IMR-90 (cell line): Measurements from ENCODE around the gene RAI1. TPM values are rescaled to one million over a fixed set of nuclear protein-coding genes. Genes with fewer than 3 reads are reported as not detected.

Source experiments
- ATAC-seq: fragments of 200-7000 bp; cut with Tn5 transposase; 2 replicates; pipeline ENCODE4 v1.9.1; 2020; ENCODE audit warnings: low read depth, mild to moderate bottlenecking, moderate library complexity
- BruUV-seq: library from RNA; stranded (reverse); fragments of 400-500 nt; replicated peaks from 2 replicates; lab custom pipeline; 2021; lab: Mats Ljungman, UMichigan
- CTCF ChIA-PET: fragments of 300-600 bp; formaldehyde crosslinking; extraction: SDS; loops from one replicate; lab custom pipeline; 2021; ENCODE audit warnings: antibody characterized with exemption; lab: Yijun Ruan, JAX
- POLR2A ChIA-PET: fragments of 300-600 bp; sonication (Branson Sonifier 250); formaldehyde crosslinking; loops from one replicate; lab custom pipeline; 2022; ENCODE audit warnings: antibody characterized with exemption; ENCODE audit not compliant: unreplicated experiment; lab: Charles Lee
- DNase-seq: peaks from one replicate; pipeline ENCODE4 v3.0.0; 2013
- H2AFZ ChIP-seq: replicated peaks from 2 replicates; pipeline ENCODE3; 2013; ENCODE audit warnings: low read length, mild to moderate bottlenecking; ENCODE audit not compliant: poor library complexity
- H2AK5ac ChIP-seq: 2 replicates; pipeline ENCODE4 v1.6.1; 2013; ENCODE audit warnings: low read depth, low read length, inconsistent platforms
- H2AK9ac ChIP-seq: replicated peaks from 2 replicates; pipeline ENCODE3; 2013; ENCODE audit warnings: mild to moderate bottlenecking, low read depth, low read length, moderate library complexity; ENCODE audit not compliant: poor library complexity
- H2BK120ac ChIP-seq: 2 replicates; pipeline ENCODE4 v1.6.1; 2013; ENCODE audit warnings: low read depth, low read length, inconsistent platforms
- H2BK15ac ChIP-seq: 3 replicates; pipeline ENCODE4 v1.6.1; 2013; ENCODE audit warnings: low read depth, low read length, inconsistent platforms
- H2BK20ac ChIP-seq: 2 replicates; pipeline ENCODE4 v1.6.1; 2013; ENCODE audit warnings: low read depth, mild to moderate bottlenecking, inconsistent platforms, low read length, moderate library complexity
- H2BK5ac ChIP-seq: 2 replicates; pipeline ENCODE4 v1.6.1; 2013; ENCODE audit warnings: mild to moderate bottlenecking, low read depth, low read length, inconsistent platforms; ENCODE audit not compliant: poor library complexity, severe bottlenecking
- H3K14ac ChIP-seq: replicated peaks from 2 replicates; pipeline ENCODE4 v1.6.1; 2013; ENCODE audit warnings: low read depth, low read length, inconsistent platforms
- H3K18ac ChIP-seq: 2 replicates; pipeline ENCODE4 v1.6.1; 2013; ENCODE audit warnings: low read depth, low read length, control low read depth
- H3K23ac ChIP-seq: 2 replicates; pipeline ENCODE4 v1.6.1; 2013; ENCODE audit warnings: low read depth, low read length, inconsistent platforms
- H3K27ac ChIP-seq: 2 replicates; pipeline ENCODE4 v1.5.1; 2013; ENCODE audit warnings: mild to moderate bottlenecking, control low read depth, low read length; ENCODE audit not compliant: insufficient read depth
- H3K27me3 ChIP-seq: 2 replicates; pipeline ENCODE4 v1.6.1; 2013; ENCODE audit warnings: low read length; ENCODE audit not compliant: control insufficient read depth, insufficient read depth
- H3K36me3 ChIP-seq: 2 replicates; pipeline ENCODE4 v1.6.1; 2013; ENCODE audit warnings: low read length, mixed read lengths; ENCODE audit not compliant: control insufficient read depth, insufficient read depth
- H3K4ac ChIP-seq: 2 replicates; pipeline ENCODE4 v1.6.1; 2013; ENCODE audit warnings: low read depth, low read length, inconsistent platforms
- H3K4me1 ChIP-seq: 2 replicates; pipeline ENCODE4 v1.6.1; 2013; ENCODE audit warnings: low read length, mixed read lengths; ENCODE audit not compliant: control insufficient read depth, insufficient read depth
- H3K4me2 ChIP-seq: 2 replicates; pipeline ENCODE4 v1.6.1; 2013; ENCODE audit warnings: low read depth, mild to moderate bottlenecking, control low read depth, low read length, moderate library complexity
- H3K4me3 ChIP-seq: 2 replicates; pipeline ENCODE4 v1.5.1; 2013; ENCODE audit warnings: low read depth, mild to moderate bottlenecking, control low read depth, low read length, moderate library complexity; ENCODE audit not compliant: insufficient read depth
- H3K56ac ChIP-seq: 2 replicates; pipeline ENCODE4 v1.6.1; 2013; ENCODE audit warnings: low read length, inconsistent platforms; ENCODE audit not compliant: insufficient read depth; ENCODE audit errors: extremely low read depth
- H3K79me1 ChIP-seq, 2 experiments: 2 replicates each; pipeline ENCODE4 v1.6.1; 2013; ENCODE audit warnings: low read length in 2 of 2, inconsistent platforms in 1 of 2, low read depth in 1 of 2
- H3K9ac ChIP-seq: 2 replicates; pipeline ENCODE4 v1.6.1; 2013; ENCODE audit warnings: low read depth, low read length, control low read depth
- H3K9me1 ChIP-seq: 2 replicates; pipeline ENCODE4 v1.6.1; 2013; ENCODE audit warnings: low read length, inconsistent platforms; ENCODE audit not compliant: insufficient read depth
- H3K9me3 ChIP-seq: 2 replicates; pipeline ENCODE4 v1.6.1; 2013; ENCODE audit warnings: low read length; ENCODE audit not compliant: control insufficient read depth, insufficient read depth
- H4K20me1 ChIP-seq: 2 replicates; pipeline ENCODE4 v1.6.1; 2013; ENCODE audit warnings: low read length, inconsistent platforms; ENCODE audit not compliant: insufficient read depth
- H4K5ac ChIP-seq: 2 replicates; pipeline ENCODE4 v1.6.1; 2013; ENCODE audit warnings: mild to moderate bottlenecking, low read depth, low read length, control low read depth
- H4K8ac ChIP-seq, 2 experiments: 2 replicates each; pipeline ENCODE4 v1.6.1; 2013; ENCODE audit warnings: low read depth in 2 of 2, low read length in 2 of 2, control low read depth in 1 of 2, inconsistent platforms in 1 of 2
- H4K91ac ChIP-seq: 2 replicates; pipeline ENCODE4 v1.6.1; 2013; ENCODE audit warnings: low read depth, low read length, inconsistent platforms; ENCODE audit not compliant: insufficient read depth
- POLR2A ChIP-seq: IDR thresholded peaks from 2 replicates; pipeline ENCODE4 v1.6.1; 2012; ENCODE audit warnings: mild to moderate bottlenecking, low read depth, low read length
- RAD21 ChIP-seq: IDR thresholded peaks from 2 replicates; pipeline ENCODE4 v1.6.1; 2012; ENCODE audit warnings: low read length, improper control_type of control experiment
- SMC3 ChIP-seq: fragments of 150-350 bp; IDR thresholded peaks from 2 replicates; pipeline ENCODE4 v1.6.1; 2016; ENCODE audit warnings: low read depth, mild to moderate bottlenecking, antibody characterized with exemption, low read length, moderate library complexity
- WGBS, 2 experiments: methylation state at CpG; one replicate each; pipeline versions ENCODE4 v1.1.5 to v1.1.7; 2013; ENCODE audit warnings: missing lambda C conversion rate in 2 of 2; ENCODE audit not compliant: insufficient read length in 1 of 2; ENCODE audit errors: extremely low coverage in 2 of 2; 5-methylcytosine and 5-hydroxymethylcytosine counted together
- dilution Hi-C: fragments of 300-500 bp; cut with HindIII; formaldehyde crosslinking; loops from one replicate; pipeline ENCODE4 v1.14.3; 2018; ENCODE audit warnings: low sequenced_read_pairs; ENCODE audit not compliant: unreplicated experiment
- in situ Hi-C: fragments of 300-500 bp; cut with MboI; formaldehyde crosslinking; loops from 3 replicates; pipeline ENCODE4 v1.14.3; 2019; ENCODE audit warnings: low sequenced_read_pairs, inconsistent platforms, mixed read lengths
- intact Hi-C: fragments of 100-400 bp; cut with micrococcal nuclease; formaldehyde crosslinking; loops from 2 replicates; pipeline ENCODE4 v1.10.0; 2022
- polyA plus RNA-seq, 3 experiments: library from polyadenylated mRNA; depleted of rRNA; stranded (reverse); fragments of >200 nt; gene quantifications; 2 replicates each; pipeline ENCODE4 v1.2.3, GENCODE V29; 2012; ENCODE audit warnings: low replicate concordance in 1 of 3
- total RNA-seq: library from RNA; depleted of rRNA; stranded (reverse); fragments of >200 nt; gene quantifications from 2 replicates; pipeline ENCODE4 v1.2.3, GENCODE V29; 2012

Gene RAI1
- total and polyA plus RNA-seq, 2 of the 4 experiments (the other 2 are of a cell fraction) = 1.8 to 10.5 TPM

DNA sequence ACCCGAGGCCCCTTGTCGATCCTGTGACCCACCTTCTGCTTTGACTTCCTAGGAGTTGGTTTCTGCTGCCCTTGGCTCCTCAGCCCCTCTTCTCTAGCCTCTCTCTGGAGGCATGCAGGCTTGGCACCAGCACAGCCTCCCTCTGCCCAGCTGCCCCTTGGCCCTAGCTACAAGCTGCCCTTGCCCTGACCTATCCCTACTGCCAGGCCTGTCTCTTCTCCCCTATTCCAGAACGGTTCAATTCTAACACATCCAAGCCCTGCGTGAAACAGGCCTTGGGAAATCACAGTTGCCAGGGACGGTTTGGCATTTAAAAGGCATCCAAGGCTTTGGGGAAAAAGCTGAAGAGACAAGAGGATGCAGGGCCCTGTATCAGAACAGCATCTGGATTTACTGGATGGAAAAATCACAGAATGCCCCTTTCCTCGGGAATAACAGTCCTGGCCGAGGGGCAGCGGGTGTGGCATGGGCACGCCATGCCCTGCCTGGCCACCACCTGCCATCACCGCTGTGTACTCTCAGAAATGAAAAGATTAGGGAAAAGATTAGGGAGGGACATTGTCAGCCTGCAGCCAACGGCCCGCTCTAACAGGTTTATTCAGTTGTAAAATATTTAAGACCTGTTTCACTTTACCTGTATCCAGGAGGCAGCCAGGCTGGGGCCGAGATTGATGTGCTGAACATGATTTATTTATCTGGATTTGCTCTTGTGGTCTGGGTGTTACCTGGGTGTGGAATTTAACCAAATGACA is 15.8 kb downstream of the RAI1 start:
- peak overlapping the region; percentile 10; the same call in 1 of the 2 replicates for H2AK5ac ChIP-seq
- no peak overlapping the region for H2AK9ac ChIP-seq
- peaks cover 53% of the 10 kb centered on the region for H3K9me1 ChIP-seq
- POLR2A ChIA-PET = no interaction called here
- H3K27ac ChIP-seq = 0 out of 2 replicates have a peak overlapping the region, but pooled peaks have one; percentile 3
- no peak overlapping the region for H2BK20ac ChIP-seq
- H2BK120ac ChIP-seq = no peak overlapping the region
- intact Hi-C loops = no loop called here
- no peak overlapping the region for H4K91ac ChIP-seq
- TF ChIP-seq SMC3 = no peak
- no peak for TF ChIP-seq POLR2A
- no peak for TF ChIP-seq RAD21
- peak overlapping the region; percentile 61; the same call in 1 of the 2 replicates for H3K14ac ChIP-seq
- peaks cover 79% of the 10 kb centered on the region for H3K4me1 ChIP-seq
- H4K20me1 ChIP-seq = peaks cover 95% of the 10 kb centered on the region
- no peak overlapping the region for H3K18ac ChIP-seq
- BruUV-seq = no TSS peak
- no peak for ATAC-seq
- H3K36me3 ChIP-seq = no peaks in the 10 kb centered on the region
- dilution Hi-C loops = no loop called here
- 0 out of 2 replicates have a peak overlapping the region, but pooled peaks have one; percentile 3 for H3K56ac ChIP-seq
- H4K8ac ChIP-seq = no peak overlapping the region
- CTCF ChIA-PET = no interaction called here
- H3K9me3 ChIP-seq = no peaks in the 10 kb centered on the region
- H3K4ac ChIP-seq = 0 out of 2 replicates have a peak overlapping the region, but pooled peaks have one; percentile 15
- peaks cover 23 to 92% of the 10 kb centered on the region in 2 experiments for H3K79me1 ChIP-seq
- H3K4me2 ChIP-seq = no peak overlapping the region
- DNase-seq = no peak
- H3K4me3 ChIP-seq = no peak overlapping the region
- H4K5ac ChIP-seq = no peak overlapping the region
- in situ Hi-C loops = no loop called here
- no peak overlapping the region for H2BK5ac ChIP-seq
- no peak overlapping the region for H2AFZ ChIP-seq
- H3K27me3 ChIP-seq = no peaks in the 10 kb centered on the region
- no peak overlapping the region for H3K9ac ChIP-seq
- WGBS, 2 experiments = 100% methylated on average over 3 of the region's 13 CpGs; no CpG with 5 or more reads in 1 of the 2 experiments
- no peak overlapping the region for H2BK15ac ChIP-seq
- H3K23ac ChIP-seq = peak overlapping the region; percentile 69; the same call in 1 of the 2 replicates
